Mesendoderm (in vitro differentiated cells): ENCODE data around the gene BCL2L11.

ENCODE experiments used
- DNase-seq: peaks from one replicate; pipeline ENCODE4 v3.0.0; 2013
- H2AK5ac ChIP-seq: 2 replicates; pipeline ENCODE4 v1.6.1; 2013; ENCODE audit warnings: low read length, inconsistent platforms
- H2BK120ac ChIP-seq: 2 replicates; pipeline ENCODE4 v1.6.1; 2013; ENCODE audit warnings: low read depth, mild to moderate bottlenecking, low read length, moderate library complexity, mixed read lengths
- H2BK15ac ChIP-seq: replicated peaks from 2 replicates; pipeline ENCODE4 v1.6.1; 2013; ENCODE audit warnings: low read depth, mild to moderate bottlenecking, moderate library complexity
- H2BK5ac ChIP-seq: 2 replicates; pipeline ENCODE4 v1.6.1; 2013; ENCODE audit warnings: low read length, inconsistent platforms
- H3K18ac ChIP-seq: 2 replicates; pipeline ENCODE4 v1.6.1; 2013; ENCODE audit warnings: mild to moderate bottlenecking, low read length, mixed read lengths
- H3K23ac ChIP-seq: one replicate; pipeline ENCODE4 v1.6.1; 2013; ENCODE audit warnings: low read length
- H3K27ac ChIP-seq: 2 replicates; pipeline ENCODE4 v1.5.1; 2013; ENCODE audit warnings: low read depth, mild to moderate bottlenecking, inconsistent platforms, low read length, moderate library complexity
- H3K27me3 ChIP-seq: 2 replicates; pipeline ENCODE4 v1.6.1; 2013; ENCODE audit warnings: low read length, control low read depth, mild to moderate bottlenecking, inconsistent platforms; ENCODE audit not compliant: insufficient read depth, poor library complexity
- H3K36me3 ChIP-seq: 2 replicates; pipeline ENCODE4 v1.6.1; 2013; ENCODE audit warnings: low read length, inconsistent platforms; ENCODE audit not compliant: control insufficient read depth, insufficient read depth
- H3K4ac ChIP-seq: one replicate; pipeline ENCODE4 v1.6.1; 2013; ENCODE audit warnings: low read depth, mild to moderate bottlenecking, low read length, moderate library complexity
- H3K4me1 ChIP-seq: 2 replicates; pipeline ENCODE4 v1.6.1; 2013; ENCODE audit warnings: low read depth, low read length, inconsistent platforms; ENCODE audit not compliant: control insufficient read depth
- H3K4me2 ChIP-seq: 2 replicates; pipeline ENCODE4 v1.6.1; 2013; ENCODE audit warnings: low read length
- H3K4me3 ChIP-seq: 2 replicates; pipeline ENCODE4 v1.5.1; 2013; ENCODE audit warnings: mild to moderate bottlenecking, low read length
- H3K56ac ChIP-seq: one replicate; pipeline ENCODE4 v1.6.1; 2013; ENCODE audit warnings: low read length
- H3K79me1 ChIP-seq: 2 replicates; pipeline ENCODE4 v1.6.1; 2013; ENCODE audit warnings: low read length, inconsistent platforms
- H3K79me2 ChIP-seq: 2 replicates; pipeline ENCODE4 v1.6.1; 2013; ENCODE audit warnings: mild to moderate bottlenecking, low read length; ENCODE audit not compliant: control insufficient read depth, insufficient read depth
- H3K9ac ChIP-seq: 2 replicates; pipeline ENCODE4 v1.6.1; 2013; ENCODE audit warnings: low read length, inconsistent platforms
- H4K5ac ChIP-seq: one replicate; pipeline ENCODE4 v1.6.1; 2013; ENCODE audit warnings: low read length
- H4K8ac ChIP-seq: one replicate; pipeline ENCODE4 v1.6.1; 2013; ENCODE audit warnings: low read depth, mild to moderate bottlenecking, control low read depth, low read length, moderate library complexity
- WGBS: extraction: QIAGEN DNeasy Blood & Tissue Kit; methylation state at CpG from one replicate; pipeline ENCODE4 v1.1.7; 2013; ENCODE audit warnings: low lambda C conversion rate, missing lambda C conversion rate; ENCODE audit not compliant: insufficient coverage; ENCODE audit errors: extremely low coverage; 5-methylcytosine and 5-hydroxymethylcytosine counted together

The BCL2L11 gene

DNA sequence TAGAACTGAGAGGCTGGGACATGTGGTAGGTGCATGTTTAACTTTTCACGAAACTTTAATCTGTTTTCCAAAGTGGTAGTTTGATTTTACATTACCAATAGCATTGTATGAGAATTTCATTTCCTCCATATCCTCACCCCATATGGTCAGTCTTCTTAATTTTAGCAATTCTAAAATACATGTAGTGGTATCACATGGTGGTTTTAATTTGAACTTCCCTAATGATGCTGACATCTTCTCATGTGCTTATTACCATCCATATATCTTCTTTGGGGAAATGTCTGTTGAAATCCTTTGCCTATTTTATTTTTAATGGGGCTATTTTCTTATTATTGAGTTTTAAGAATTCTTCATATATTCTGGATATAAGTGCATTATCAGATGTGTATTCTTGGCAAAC is 89.3 kb downstream of the BCL2L11 start:
- no peak overlapping the region for H2BK15ac ChIP-seq
- no peak overlapping the region for H3K27ac ChIP-seq
- H2AK5ac ChIP-seq, result no peak overlapping the region
- H2BK5ac ChIP-seq, result no peak overlapping the region
- H3K79me1 ChIP-seq, result no peaks in the 10 kb centered on the region
- H3K79me2 ChIP-seq, result no peaks in the 10 kb centered on the region
- H3K4me3 ChIP-seq, result no peak overlapping the region
- no peak overlapping the region for H3K4ac ChIP-seq
- no peak overlapping the region for H2BK120ac ChIP-seq
- H3K9ac ChIP-seq, result no peak overlapping the region
- H3K36me3 ChIP-seq, result no peaks in the 10 kb centered on the region
- no CpG with 5 or more reads among the region's 1 CpG for WGBS
- H3K4me2 ChIP-seq, result no peak overlapping the region
- no peaks in the 10 kb centered on the region for H3K27me3 ChIP-seq
- no peak for DNase-seq
- no peak overlapping the region for H4K5ac ChIP-seq
- no peak overlapping the region for H3K23ac ChIP-seq
- H3K56ac ChIP-seq, result no peak overlapping the region
- H3K18ac ChIP-seq, result no peak overlapping the region
- H4K8ac ChIP-seq, result no peak overlapping the region
- no peaks in the 10 kb centered on the region for H3K4me1 ChIP-seq

DNA sequence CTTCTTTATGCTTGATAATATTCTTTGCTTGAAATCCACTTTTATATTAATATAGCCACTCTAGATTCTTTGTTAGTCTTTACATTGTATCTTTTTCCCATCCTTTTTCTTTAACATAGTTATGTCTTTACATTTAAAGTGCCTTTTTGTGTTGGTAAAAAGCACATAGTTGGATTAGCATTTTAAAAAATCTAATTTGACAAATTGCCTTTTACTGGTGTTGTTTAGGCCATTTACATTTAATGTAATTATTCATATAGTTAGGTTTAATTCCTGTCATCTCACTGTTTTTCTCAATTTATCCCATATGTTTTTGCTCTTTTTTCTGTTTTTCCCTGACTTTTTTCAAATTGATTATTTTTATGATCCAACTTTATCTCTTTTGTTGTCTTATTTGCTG is 93.2 kb downstream of the BCL2L11 start:
- Histone ChIP-seq H3K79me2 (no peaks in the 10 kb centered on the region), H3K27ac (no peak overlapping the region), H3K4ac (no peak overlapping the region), H3K9ac (no peak overlapping the region), H4K5ac (no peak overlapping the region), H3K27me3 (no peaks in the 10 kb centered on the region), H2BK120ac (no peak overlapping the region), H3K56ac (no peak overlapping the region), H3K4me3 (no peak overlapping the region), H3K4me2 (no peak overlapping the region), H3K79me1 (no peaks in the 10 kb centered on the region), H3K18ac (no peak overlapping the region), H2BK5ac (no peak overlapping the region), H3K36me3 (no peaks in the 10 kb centered on the region), H3K4me1 (no peaks in the 10 kb centered on the region), H4K8ac (no peak overlapping the region), H2AK5ac (no peak overlapping the region), H2BK15ac (no peak overlapping the region), H3K23ac (no peak overlapping the region)
- no peak for DNase-seq

DNA sequence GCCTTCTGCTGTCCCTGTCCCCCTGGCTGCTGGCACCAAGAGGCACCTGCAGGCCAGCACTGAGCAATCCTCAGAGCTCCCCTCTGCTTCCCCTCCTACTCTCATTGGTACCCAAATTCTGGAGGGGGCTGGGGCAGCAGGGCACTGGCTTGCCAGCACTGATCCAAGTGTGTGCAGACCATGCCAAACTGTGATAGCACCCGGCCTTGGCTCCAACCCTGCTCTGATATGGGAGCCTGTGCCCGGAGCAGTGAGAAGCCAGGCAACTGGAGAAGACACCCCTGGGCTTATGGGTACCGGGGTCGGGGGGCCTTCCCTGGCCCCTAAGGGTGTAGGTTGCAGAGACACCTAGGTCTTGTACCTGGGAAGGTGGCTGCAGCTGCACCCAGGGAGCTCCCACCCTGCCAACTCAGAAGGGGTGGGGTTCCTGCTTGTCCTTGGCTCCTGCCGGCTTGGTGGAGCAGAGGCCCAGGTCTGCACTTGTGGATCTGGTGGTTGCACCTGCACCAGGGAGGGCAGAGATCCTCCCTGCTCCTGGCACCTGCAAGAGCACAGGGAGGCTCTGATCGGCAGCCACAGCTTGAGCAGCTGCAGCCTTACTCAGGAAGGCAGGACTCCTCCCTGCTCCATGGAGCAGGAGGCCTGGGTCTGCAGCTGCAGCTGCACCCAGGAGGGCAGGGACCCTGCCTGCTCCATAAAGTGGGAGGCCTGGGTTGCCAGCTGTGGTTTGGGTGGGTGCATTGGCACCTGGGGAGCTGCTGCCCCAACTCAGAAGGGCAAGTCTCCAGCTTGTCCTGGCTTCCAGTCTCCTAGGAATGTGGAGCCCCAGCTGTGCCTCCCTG is 96.3 kb downstream of the BCL2L11 start:
- Histone ChIP-seq H4K8ac (no peak overlapping the region), H2BK15ac (no peak overlapping the region)

More for the DNA sequence above, 96.3 kb downstream of the BCL2L11 start:
- no CpG with 5 or more reads among the region's 6 CpGs for WGBS
- Histone ChIP-seq H3K79me1 (no peaks in the 10 kb centered on the region), H3K4me2 (no peak overlapping the region), H3K9ac (no peak overlapping the region), H2AK5ac (no peak overlapping the region), H4K5ac (no peak overlapping the region), H3K79me2 (no peaks in the 10 kb centered on the region), H3K56ac (no peak overlapping the region), H3K18ac (no peak overlapping the region), H2BK5ac (no peak overlapping the region), H3K4me3 (no peak overlapping the region), H3K36me3 (no peaks in the 10 kb centered on the region), H3K4me1 (no peaks in the 10 kb centered on the region), H3K4ac (no peak overlapping the region), H2BK120ac (no peak overlapping the region), H3K27me3 (no peaks in the 10 kb centered on the region), H3K27ac (no peak overlapping the region), H3K23ac (no peak overlapping the region)
- no peak for DNase-seq
